Measurements from ENCODE around the gene PDSS2. TPM values are rescaled to one million over a fixed set of nuclear protein-coding genes. Genes with fewer than 3 reads are reported as not detected.

The PDSS2 gene
- polyA plus RNA-seq, 3 donors: 10.1 to 13.9 (median 13.3) TPM

- H3K27ac ChIP-seq (ENCODE audit: low read depth in 1 of 2, low read length in 2 of 2): no peak overlapping the region
- no peak overlapping the region for H2AFZ ChIP-seq (ENCODE audit: insufficient read depth, low read depth, low read length, poor library complexity, severe bottlenecking)
- Mint-ChIP-seq H3K27me3 (ENCODE audit: low read depth in 3 of 3) (no peaks in the 10 kb centered on the region), H3K9me3 (no peaks in the 10 kb centered on the region), H3K36me3 (peaks cover 0 to 3% of the 10 kb centered on the region in 2 donors), H3K4me3 (no peak overlapping the region), H3K27ac (no peak overlapping the region), H3K4me1 (peaks cover 3% of the 10 kb centered on the region)
- WGBS (ENCODE audit: insufficient coverage): no CpG with 5 or more reads among the region's 3 CpGs
- H3K4me3 ChIP-seq (replicated peaks in 1 of 3; ENCODE audit: low read depth in 2 of 3, low read length in 3 of 3): no peak overlapping the region
- H3K4me2 ChIP-seq (replicated peaks; ENCODE audit: extremely low read depth, low read length, poor library complexity, severe bottlenecking): no peak overlapping the region
- TF ChIP-seq CTCF (IDR thresholded peaks at IDR 0.05): no peak
- DNase-seq: no peak
- H3K79me2 ChIP-seq (ENCODE audit: insufficient read depth, low read length): no peaks in the 10 kb centered on the region
- H3K9me3 ChIP-seq (replicated peaks in 1 of 2; ENCODE audit: control insufficient read depth in 1 of 2, insufficient read depth in 1 of 2, low read length in 2 of 2): no peaks in the 10 kb centered on the region
- H3K4me1 ChIP-seq (ENCODE audit: control insufficient read depth in 1 of 2, insufficient read depth in 2 of 2, low read length in 2 of 2): no peaks in the 10 kb centered on the region
- intact Hi-C loops (cut with micrococcal nuclease): no loop called here
- no peaks in the 10 kb centered on the region for H3K27me3 ChIP-seq (ENCODE audit: control insufficient read depth in 2 of 2, insufficient read depth in 2 of 2, low read length in 2 of 2)
- H3K9ac ChIP-seq (ENCODE audit: insufficient read depth, low read length, poor library complexity, severe bottlenecking): no peak overlapping the region
- peaks cover 5% of the 10 kb centered on the region for H4K20me1 ChIP-seq (ENCODE audit: insufficient read depth, low read length)
- no peaks in the 10 kb centered on the region for H3K36me3 ChIP-seq (replicated peaks in 1 of 2; ENCODE audit: control insufficient read depth in 1 of 2, insufficient read depth in 2 of 2, low read length in 2 of 2)
Measured at GRCh38 chr6:107313776-107314175, 145.6 kb downstream of the PDSS2 start.

DNA sequence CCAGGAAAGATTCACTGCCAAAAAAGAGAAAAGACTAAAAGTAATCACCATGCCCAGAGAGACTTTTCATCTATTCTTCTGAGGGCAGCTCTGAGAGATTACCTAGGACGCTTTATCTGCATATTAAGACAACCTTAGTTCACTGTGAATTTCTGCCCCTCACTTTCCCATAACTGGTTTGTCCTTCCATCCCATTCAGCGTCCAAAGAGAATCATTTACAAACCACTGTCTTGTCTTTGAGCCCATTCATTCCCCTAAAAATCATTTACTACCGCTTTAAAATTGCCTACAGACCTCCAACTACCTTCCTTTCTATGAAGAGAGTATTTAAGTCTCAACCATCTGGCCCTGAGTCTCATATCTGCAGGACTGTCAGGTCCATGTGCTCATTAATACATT lies 149.0 kb downstream of the PDSS2 start:
- no peaks in the 10 kb centered on the region for H3K4me1 ChIP-seq (ENCODE audit: control insufficient read depth in 1 of 2, insufficient read depth in 2 of 2, low read length in 2 of 2)
- WGBS (ENCODE audit: insufficient coverage): 89% methylated on average over 2 of the region's 3 CpGs
- intact Hi-C loops (cut with micrococcal nuclease): no loop called here

More for the DNA sequence above, 149.0 kb downstream of the PDSS2 start:
- H4K20me1 ChIP-seq (ENCODE audit: insufficient read depth, low read length): peaks cover 5% of the 10 kb centered on the region
- Mint-ChIP-seq H3K4me1 (no peaks in the 10 kb centered on the region), H3K27me3 (ENCODE audit: low read depth in 3 of 3) (no peaks in the 10 kb centered on the region), H3K9me3 (no peaks in the 10 kb centered on the region), H3K4me3 (no peak overlapping the region), H3K36me3 (peaks cover 3% of the 10 kb centered on the region in 2 donors), H3K27ac (no peak overlapping the region)
- no peak for TF ChIP-seq CTCF (IDR thresholded peaks at IDR 0.05)
- no peak overlapping the region for H3K27ac ChIP-seq (ENCODE audit: low read depth in 1 of 2, low read length in 2 of 2)
- no peak for DNase-seq
- H3K36me3 ChIP-seq (replicated peaks in 1 of 2; ENCODE audit: control insufficient read depth in 1 of 2, insufficient read depth in 2 of 2, low read length in 2 of 2): no peaks in the 10 kb centered on the region
- H3K4me2 ChIP-seq (replicated peaks; ENCODE audit: extremely low read depth, low read length, poor library complexity, severe bottlenecking): no peak overlapping the region
- H3K27me3 ChIP-seq (ENCODE audit: control insufficient read depth in 2 of 2, insufficient read depth in 2 of 2, low read length in 2 of 2): no peaks in the 10 kb centered on the region
- H3K4me3 ChIP-seq (replicated peaks in 1 of 3; ENCODE audit: low read depth in 2 of 3, low read length in 3 of 3): no peak overlapping the region
- H3K9me3 ChIP-seq (replicated peaks in 1 of 2; ENCODE audit: control insufficient read depth in 1 of 2, insufficient read depth in 1 of 2, low read length in 2 of 2): no peaks in the 10 kb centered on the region
- no peak overlapping the region for H2AFZ ChIP-seq (ENCODE audit: insufficient read depth, low read depth, low read length, poor library complexity, severe bottlenecking)
- H3K79me2 ChIP-seq (ENCODE audit: insufficient read depth, low read length): no peaks in the 10 kb centered on the region
- no peak overlapping the region for H3K9ac ChIP-seq (ENCODE audit: insufficient read depth, low read length, poor library complexity, severe bottlenecking)
